ENCODE data around the gene IGF1. TPM values are rescaled to one million over a fixed set of nuclear protein-coding genes. Genes with fewer than 3 reads are reported as not detected.

The IGF1 gene
- total RNA-seq, 2 experiments from 2014 or later = 0.90 to 1.2 TPM

GRCh38 chr12:102396276-102396675 is 84.1 kb downstream of the IGF1 start:
- H3K4me1 Mint-ChIP-seq (ENCODE audit: low read depth) = no peaks in the 10 kb centered on the region
- no peak overlapping the region for H3K27ac Mint-ChIP-seq
- peaks cover 7% of the 10 kb centered on the region for H3K27me3 Mint-ChIP-seq
- DNase-seq (no peak), ATAC-seq (no peak)
- H3K36me3 Mint-ChIP-seq (ENCODE audit: low read depth) = no peaks in the 10 kb centered on the region
- H3K9me3 Mint-ChIP-seq = no peaks in the 10 kb centered on the region
- ChIA-PET POLR2A (no interaction called here), CTCF (interaction anchor here (0.9 kb wide), 1 partner anchor 8 kb away, joined by 3 read pairs; no protein-coding TSS in a partner anchor)
- TF ChIP-seq CTCF (IDR thresholded peaks at IDR 0.05) = no peak
- no peak overlapping the region for H3K4me3 Mint-ChIP-seq
- intact Hi-C loops (cut with micrococcal nuclease) = no loop called here

DNA sequence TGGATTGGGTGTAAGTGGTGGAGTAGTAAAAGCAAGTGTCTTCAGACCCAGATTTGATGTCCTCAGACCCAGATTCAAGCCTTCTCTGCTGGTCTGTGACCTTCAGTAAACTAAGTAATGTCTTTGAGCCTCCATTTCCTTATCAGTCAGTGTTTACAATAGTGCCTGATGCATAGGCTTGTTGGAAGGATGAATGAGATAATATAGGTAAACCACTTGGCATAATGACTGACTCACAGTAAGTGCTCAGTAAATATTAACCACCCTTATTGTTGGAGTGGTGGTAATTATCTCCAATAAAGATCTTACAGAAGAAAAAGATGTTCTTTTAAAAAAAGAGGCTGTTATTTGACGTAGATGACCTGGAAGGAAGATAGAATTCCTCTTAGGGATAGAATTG is 86.2 kb downstream of the IGF1 start:
- H3K27ac Mint-ChIP-seq = no peak overlapping the region
- ATAC-seq (no peak), DNase-seq (no peak)
- TF ChIP-seq CTCF (IDR thresholded peaks at IDR 0.05) = no peak
- ChIA-PET POLR2A (no interaction called here), CTCF (no interaction called here)
- no peaks in the 10 kb centered on the region for H3K36me3 Mint-ChIP-seq (ENCODE audit: low read depth)
- intact Hi-C loops (cut with micrococcal nuclease) = no loop called here
- H3K4me3 Mint-ChIP-seq = no peak overlapping the region
- peaks cover 3% of the 10 kb centered on the region for H3K27me3 Mint-ChIP-seq
- no peaks in the 10 kb centered on the region for H3K4me1 Mint-ChIP-seq (ENCODE audit: low read depth)
- H3K9me3 Mint-ChIP-seq = no peaks in the 10 kb centered on the region

GRCh38 chr12:102390068-102390467 is 90.3 kb downstream of the IGF1 start:
- H3K27me3 Mint-ChIP-seq = peaks cover 12% of the 10 kb centered on the region
- H3K4me1 Mint-ChIP-seq (ENCODE audit: low read depth) = no peaks in the 10 kb centered on the region
- no peak for ATAC-seq

DNA sequence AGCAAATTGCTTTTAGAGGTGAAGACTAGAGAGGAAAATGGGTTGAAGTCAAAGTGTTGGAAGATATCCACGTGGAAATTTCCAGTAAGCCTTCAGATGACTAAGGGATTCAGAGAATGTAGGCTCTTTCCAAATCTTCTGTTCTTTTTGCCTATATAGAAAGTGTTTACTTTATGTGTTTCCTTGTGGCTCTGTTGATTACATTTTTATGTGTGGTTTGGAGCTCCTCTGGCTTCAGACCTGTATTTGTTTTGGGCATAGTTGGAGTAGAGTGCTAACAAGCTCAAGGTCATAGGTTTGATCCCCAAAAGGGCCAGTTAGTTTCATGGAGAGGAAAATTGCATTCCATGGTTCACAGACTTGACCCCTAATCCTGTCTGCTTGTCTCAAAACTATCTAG is 91.9 kb downstream of the IGF1 start:
- CTCF ChIA-PET = interaction anchor here (1.2 kb wide), 1 partner anchor 8 kb away, joined by 3 read pairs; no protein-coding TSS in a partner anchor

More at GRCh38 chr12:102390068-102390467, 90.3 kb downstream of the IGF1 start:
- ChIA-PET POLR2A (no interaction called here), CTCF (no interaction called here)
- DNase-seq = no peak
- H3K27ac Mint-ChIP-seq = no peak overlapping the region
- H3K4me3 Mint-ChIP-seq = no peak overlapping the region
- no peak for TF ChIP-seq CTCF (IDR thresholded peaks at IDR 0.05)
- intact Hi-C loops (cut with micrococcal nuclease) = no loop called here
- no peaks in the 10 kb centered on the region for H3K36me3 Mint-ChIP-seq (ENCODE audit: low read depth)
- no peaks in the 10 kb centered on the region for H3K9me3 Mint-ChIP-seq

GRCh38 chr12:102385343-102385742 is 95.0 kb downstream of the IGF1 start:
- ChIA-PET CTCF (no interaction called here), POLR2A (no interaction called here)
- no peak overlapping the region for H3K4me3 Mint-ChIP-seq
- ATAC-seq (no peak), DNase-seq (no peak)
- peaks cover 18% of the 10 kb centered on the region for H3K27me3 Mint-ChIP-seq
- no peak overlapping the region for H3K27ac Mint-ChIP-seq
- peaks cover 4% of the 10 kb centered on the region for H3K9me3 Mint-ChIP-seq
- intact Hi-C loops (cut with micrococcal nuclease) = no loop called here
- no peaks in the 10 kb centered on the region for H3K4me1 Mint-ChIP-seq (ENCODE audit: low read depth)
- H3K36me3 Mint-ChIP-seq (ENCODE audit: low read depth) = no peaks in the 10 kb centered on the region
- TF ChIP-seq CTCF (IDR thresholded peaks at IDR 0.05) = no peak

More for the DNA sequence above, 91.9 kb downstream of the IGF1 start:
- Mint-ChIP-seq H3K27ac (no peak overlapping the region), H3K4me1 (ENCODE audit: low read depth) (no peaks in the 10 kb centered on the region), H3K27me3 (peaks cover 12% of the 10 kb centered on the region), H3K4me3 (no peak overlapping the region), H3K9me3 (peaks cover 4% of the 10 kb centered on the region), H3K36me3 (ENCODE audit: low read depth) (no peaks in the 10 kb centered on the region)
- POLR2A ChIA-PET = no interaction called here
- DNase-seq (no peak), ATAC-seq (no peak)
- no peak for TF ChIP-seq CTCF (IDR thresholded peaks at IDR 0.05)
- intact Hi-C loops (cut with micrococcal nuclease) = no loop called here

All from activated CD8-positive, alpha-beta T cell treated with anti-CD3 and anti-CD28 coated beads for 36 hours (primary cell).